ENCODE results near the gene WASF1. TPM values are rescaled to one million over a fixed set of nuclear protein-coding genes. Genes with fewer than 3 reads are reported as not detected.
A peak's percentile ranks its signal among the peaks of the same experiment; 100 is the strongest.
"Not testable (repeated sequence)": the region's sequence is repeated elsewhere in the genome, so short reads cannot be mapped to it uniquely, and the experiment has no call there.

The WASF1 gene
- total RNA-seq, 1 experiment from 2014 or later, result 26.2 TPM

DNA sequence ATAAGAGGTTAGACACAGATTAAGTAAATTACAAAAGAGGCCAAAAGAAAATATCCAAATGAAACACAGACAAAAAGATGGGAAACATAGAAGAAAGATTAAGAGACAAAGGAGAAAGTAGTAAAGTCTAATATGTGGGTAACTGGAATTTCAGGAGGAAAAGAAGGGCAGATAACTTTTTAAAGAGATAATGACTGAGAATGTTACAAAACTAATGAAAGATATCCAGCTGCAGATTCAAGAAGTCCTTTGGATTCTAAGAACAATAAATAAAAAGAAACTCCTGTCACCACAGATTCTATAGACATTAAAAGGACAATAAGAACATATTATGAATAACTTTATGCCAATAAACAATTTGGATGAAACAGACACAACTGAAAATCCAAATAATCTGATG is 90.1 kb downstream of the WASF1 start:
- DNase-seq (ENCODE audit: low read depth), result no peak

DNA sequence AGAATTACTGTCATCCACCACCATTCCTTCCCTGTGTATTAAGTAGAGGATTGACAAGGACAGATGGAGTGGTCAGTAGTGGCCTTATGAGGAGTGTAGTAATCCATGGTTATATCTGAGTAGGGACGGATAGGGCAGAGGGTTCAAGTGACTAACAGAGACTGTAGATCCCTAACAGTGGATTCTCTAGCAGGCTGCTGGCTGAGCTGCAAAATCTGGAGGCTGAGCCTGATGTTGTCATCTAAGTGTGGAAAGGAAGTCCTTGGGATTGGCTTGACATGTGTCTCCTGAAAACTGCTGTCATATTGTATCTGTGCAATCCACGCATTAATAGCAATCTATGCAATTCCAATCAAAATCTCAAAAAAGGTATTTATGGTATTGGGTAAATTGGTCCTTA is 94.2 kb downstream of the WASF1 start:
- DNase-seq (ENCODE audit: low read depth), result no peak

DNA sequence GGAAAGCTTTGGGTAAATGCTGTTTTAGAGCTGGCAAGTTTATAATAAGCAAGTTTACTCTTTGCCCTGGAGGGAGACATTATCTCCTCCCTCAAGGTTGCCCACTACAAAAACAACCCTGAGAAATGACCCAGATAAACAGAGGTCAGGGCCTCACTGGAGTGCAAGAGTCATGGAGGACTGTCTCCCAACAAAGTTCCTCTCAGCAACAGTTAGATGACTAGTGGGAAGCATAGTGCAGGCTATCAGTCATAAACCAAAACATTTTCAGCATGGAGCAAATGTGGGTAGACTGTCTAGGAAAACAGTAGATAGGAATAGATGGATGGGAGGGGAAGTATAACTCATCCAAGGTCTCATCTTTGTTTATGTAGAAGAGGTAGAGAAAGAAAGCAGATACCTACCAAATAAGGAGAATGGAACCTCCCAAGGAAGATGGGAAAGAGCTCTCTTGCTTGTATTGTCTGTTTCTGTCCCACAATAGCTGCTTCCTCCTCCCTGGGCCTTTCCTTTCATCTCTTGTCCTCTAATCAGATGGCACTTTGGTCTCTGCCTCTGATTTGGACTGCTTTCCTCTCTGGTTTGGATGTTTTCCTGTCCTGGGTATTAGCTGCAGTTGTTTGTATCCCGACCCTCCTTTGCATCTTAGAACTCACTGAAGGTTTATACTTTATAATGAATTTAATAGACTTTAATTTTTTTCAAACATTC is 95.4 kb downstream of the WASF1 start:
- DNase-seq (ENCODE audit: low read depth), result no peak

DNA sequence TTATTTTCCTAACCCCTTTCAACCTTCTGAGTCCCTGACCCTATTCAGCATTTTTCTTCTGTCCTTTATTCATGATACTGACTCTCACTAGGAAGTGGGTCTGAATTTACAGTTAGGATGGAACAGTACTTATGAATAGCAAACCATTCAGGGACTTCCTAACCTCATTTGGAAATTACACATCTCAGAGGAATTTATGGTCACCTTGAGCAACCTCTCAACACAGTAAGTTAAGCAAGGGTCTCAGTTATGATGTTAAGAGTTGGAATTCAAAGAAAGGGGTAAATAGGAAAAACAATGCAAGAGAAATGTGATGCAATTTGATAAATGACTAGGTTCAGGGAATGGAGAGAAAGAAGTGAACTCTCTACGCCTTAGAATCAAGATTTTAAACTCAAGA is 104.1 kb downstream of the WASF1 start:
- peak; percentile 38 for DNase-seq (ENCODE audit: low read depth)

DNA sequence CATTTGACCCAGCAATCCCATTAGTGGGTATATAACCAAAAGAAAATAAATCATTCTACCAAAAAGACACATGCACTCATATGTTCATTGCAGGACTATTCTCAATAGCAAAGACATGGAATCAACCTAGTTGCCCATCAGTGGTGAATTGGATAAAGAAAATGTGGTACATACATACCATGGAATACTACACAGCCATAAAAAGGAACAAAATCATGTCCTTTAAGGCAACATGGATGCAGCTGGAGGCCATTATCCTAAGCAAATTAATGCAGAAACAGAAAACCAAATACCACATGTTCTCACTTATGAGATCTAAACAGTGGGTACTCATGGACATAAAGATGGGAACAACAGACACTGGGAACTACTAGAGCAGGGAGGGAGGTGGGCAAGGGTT is 106.0 kb downstream of the WASF1 start:
- DNase-seq (ENCODE audit: low read depth), result not testable (repeated sequence)

DNA sequence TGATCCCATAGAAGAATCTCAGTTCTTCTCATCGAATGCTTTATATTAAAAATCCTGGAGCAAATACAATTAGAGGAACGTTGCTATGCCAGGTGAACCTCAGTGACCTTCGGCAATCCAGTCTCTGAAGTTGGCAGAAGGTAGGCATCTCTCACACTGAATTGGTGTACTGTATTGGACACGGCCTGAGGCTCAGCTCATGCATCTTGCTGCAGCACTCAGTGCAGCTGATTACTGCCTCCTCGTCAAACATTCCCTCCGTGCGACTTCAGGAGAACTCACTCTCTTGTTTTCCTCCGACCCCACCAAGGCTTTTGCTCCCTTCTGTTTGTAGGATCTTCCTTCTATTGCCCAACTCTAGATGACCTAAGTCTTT is 110.9 kb downstream of the WASF1 start:
- DNase-seq (ENCODE audit: low read depth), result no peak

DNA sequence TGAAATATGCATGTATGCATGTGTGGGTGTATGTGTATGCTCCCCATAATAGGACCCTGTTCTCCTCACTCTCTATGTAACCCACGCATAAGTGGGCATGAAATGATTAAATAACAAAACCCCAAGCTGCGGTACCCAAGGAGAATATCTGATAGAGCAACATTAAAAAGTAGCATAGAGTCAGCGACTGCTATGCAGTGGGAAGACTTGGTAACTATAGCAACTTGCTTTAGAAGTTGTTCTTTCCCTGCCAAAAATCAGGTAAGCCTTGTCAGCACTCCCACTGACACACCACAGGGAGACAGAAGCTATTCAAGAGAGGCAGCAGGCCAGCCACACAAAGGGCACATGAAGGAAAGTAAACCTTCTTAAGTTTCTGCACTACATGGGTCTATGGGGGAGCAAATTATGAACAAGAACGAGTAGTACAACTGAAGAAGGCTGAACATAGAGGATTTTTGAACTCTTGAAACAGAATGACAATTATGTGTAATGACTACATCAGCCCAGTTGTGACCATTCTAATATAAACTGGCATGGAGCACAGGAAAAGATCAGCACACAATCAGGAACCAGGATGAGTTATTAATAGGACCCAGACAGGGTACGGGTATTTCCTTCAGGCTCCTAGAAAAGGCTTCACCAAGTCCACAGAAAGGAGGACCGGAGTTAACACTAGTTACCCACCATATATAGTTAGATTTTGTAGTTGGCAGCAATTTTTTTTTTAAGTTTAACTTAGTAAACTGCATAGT is 111.5 kb downstream of the WASF1 start:
- DNase-seq (ENCODE audit: low read depth), result no peak

DNA sequence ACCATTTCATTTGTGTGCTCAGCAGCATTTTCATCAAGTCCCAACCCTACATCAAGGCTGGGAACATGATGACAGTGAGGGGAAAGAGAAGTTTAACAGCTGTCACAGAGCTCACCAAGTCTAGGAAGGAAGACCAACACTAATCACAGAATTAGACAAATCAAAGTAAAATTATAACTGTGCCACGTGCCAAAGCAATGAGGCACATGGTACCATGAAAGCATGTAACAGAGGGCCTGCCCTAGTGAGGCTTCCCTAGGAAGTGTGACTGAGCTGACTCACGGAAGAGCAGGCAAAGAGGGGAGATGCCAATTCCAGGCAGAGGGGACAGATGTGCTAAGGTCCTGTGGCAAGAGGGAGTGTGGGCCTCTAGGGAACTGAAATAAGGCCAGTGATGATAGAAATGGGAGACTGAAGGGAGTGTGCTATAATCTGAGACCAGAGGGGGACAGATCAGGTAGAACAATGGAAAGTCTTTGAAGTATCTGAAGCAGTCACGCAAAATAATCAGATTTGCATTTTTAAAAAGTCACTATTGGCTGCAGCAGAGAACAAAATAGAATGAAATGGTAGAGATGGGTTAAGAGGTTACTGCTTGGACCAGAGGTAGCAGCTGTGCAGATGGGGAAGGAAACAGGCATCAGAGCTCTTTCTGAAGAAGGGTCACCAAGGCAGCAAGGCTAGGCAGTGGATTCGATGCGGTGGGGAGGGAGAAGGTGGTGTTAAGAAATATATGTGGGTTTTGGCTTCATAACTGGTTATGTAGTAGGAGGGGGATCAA is 114.5 kb downstream of the WASF1 start:
- DNase-seq (ENCODE audit: low read depth), result no peak

DNA sequence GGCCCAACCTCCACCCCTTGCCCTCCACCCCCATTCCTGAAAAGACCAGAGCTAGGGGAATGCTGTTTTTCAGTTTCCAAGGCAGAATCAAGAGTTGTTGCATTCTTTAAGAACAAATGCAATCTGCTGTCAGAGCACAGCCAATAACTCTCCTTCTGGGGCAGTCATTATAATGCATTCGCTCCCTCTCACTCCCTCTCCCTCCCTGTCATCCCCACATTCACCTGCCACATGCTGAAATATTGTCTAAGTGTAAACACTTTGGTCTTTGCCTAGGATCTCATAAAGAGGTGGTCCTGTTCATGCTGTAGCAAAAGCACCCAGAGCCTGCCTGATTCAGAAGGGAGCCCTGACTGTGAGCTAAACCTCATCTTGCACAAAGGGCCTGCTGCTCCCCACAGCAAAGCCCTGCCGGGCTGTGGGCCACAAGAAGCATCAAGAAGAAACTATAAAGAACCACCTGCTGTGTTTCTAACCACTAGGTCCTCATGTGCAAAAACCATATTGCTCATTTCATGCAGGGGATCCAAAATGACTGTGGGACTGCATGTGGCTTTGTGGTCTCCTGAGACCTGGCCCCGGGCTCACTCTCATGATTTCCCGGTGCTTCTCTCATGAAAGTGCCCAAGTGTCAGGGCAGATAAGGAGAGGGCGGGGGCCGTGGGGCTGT is 115.7 kb downstream of the WASF1 start:
- no peak for DNase-seq (ENCODE audit: low read depth)

DNA sequence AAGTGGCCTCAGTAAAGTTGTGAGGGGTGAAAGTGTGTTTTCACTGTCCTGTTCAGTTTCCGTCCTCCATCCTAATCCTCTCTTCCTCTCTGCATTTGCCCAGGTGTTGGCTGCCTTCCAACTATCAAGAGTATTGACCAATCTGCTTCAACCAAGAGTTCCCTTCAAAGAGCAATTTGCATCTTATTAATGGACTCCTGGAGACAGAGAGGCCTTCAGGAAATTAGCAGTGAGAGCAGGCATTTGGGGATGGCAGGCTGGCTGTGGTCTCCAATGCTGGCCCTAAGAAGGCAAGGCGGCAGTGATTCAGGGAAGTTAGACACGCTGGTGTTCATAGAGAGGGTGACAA is 124.1 kb downstream of the WASF1 start:
- DNase-seq (ENCODE audit: low read depth), result no peak

DNA sequence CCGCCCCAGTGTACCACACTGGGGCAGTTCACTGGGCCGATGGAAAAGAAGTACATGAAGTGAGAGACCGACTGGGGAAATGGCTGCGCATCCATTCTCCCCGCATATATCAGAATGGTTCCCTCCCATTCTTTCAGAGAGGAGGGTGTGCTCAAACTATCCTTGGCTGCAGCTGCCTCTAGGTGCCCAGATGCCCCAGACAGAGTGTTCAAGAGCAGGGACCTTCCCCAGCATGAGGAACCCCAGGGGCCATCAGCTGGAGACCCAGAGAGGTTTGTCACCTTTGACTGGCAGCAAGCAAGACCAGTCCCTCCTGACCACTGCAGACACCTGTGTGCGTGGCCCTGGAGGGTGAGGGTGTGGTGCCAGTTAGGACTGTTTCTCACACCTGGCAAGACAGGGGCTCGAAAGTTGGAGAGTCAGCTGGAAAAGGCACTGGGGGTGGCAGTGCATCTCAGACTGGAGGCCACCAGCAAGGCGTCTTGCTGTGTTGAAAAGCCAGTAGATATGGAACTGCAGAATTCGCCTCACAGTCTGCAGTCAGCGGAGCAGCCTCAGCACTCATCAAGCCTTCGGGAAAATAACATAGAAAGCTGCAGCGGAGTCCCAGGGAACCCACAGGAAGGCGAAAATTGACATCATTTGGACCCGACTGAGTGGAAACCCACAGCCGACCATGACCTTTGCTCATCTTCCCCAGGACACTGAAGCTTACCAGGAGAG is 124.6 kb downstream of the WASF1 start:
- no peak for DNase-seq (ENCODE audit: low read depth)

DNA sequence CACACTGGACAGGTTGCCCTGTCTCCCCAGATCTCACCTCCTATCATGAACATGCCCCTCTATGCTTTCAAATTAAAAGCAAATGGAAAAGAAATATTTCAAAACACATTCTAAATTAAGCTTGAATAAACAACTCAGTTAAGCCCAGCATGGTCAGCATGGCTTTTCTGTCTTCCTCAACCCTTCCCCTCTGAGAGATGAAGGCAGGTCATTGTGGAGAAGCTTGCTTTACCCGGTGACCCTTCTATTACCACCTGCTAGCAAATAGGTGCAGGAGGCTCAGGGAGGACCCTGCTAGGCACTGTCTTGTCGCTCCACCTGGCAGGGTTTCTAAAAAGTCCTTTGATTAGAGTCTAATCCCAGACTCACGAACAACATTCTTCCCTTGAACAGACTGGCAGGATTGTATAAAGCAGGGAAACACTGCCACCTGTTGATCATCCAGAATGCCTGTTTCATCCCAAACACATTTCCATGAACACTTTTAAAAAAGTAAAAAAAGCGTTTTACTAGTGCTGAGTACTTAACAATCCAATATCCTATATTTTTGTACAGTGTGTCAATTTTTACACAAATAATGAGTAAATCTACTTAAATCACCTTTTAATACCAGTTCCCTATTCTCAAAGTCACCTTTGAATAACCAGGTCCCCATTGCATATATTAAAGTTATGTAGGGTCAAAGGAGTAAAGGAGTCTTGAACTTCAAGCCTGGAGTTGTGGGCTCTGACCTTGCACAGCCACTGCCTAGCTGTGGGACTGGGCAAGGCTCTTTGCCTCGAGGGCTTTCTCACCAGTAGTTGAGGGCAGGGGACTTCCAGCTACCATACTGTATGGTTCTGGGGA is 125.9 kb downstream of the WASF1 start:
- DNase-seq (ENCODE audit: low read depth), result peak; percentile 68

DNA sequence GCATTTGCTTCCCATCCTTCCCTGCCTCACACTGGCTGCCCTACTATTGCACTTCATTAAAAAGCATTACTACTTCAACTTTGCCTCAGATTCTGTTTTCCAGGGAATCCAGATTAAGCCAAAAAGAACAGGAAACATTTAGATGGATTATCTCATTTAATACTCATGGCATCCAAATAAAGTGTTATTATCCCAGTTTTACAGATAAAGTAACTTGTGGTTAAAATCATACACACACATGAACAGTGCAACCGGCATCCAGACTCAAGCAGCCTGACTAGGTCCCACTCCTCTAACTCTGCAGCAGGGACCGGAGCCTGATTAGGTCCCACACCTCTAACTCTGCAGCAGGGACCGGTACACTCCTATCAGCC is 129.0 kb downstream of the WASF1 start:
- DNase-seq (ENCODE audit: low read depth), result no peak

Other genes starting within 250 kb of the WASF1 start
- gene GPR6, start 201.4 kb downstream of the WASF1 start, total RNA-seq (2014; rRNA removed; shearing (Covaris generic)), result not detected in 2 replicates
- gene CDC40, start 757 bp upstream of the WASF1 start, total RNA-seq (2014; rRNA removed; shearing (Covaris generic)), result 23.3 and 27.9 TPM in 2 replicates
- not detected in 2 replicates for gene METTL24, start 178.7 kb upstream of the WASF1 start, total RNA-seq (2014; rRNA removed; shearing (Covaris generic))
- gene DDO, start 235.9 kb upstream of the WASF1 start, total RNA-seq (2014; rRNA removed; shearing (Covaris generic)), result 16.5 and 24.7 TPM in 2 replicates

All from M059J (cell line).